ENCODE measurements around the gene MAGI3.
A peak's percentile ranks its signal among the peaks of the same experiment; 100 is the strongest.
"Not testable (repeated sequence)": the region's sequence is repeated elsewhere in the genome, so short reads cannot be mapped to it uniquely, and the experiment has no call there.

Gene MAGI3

DNA sequence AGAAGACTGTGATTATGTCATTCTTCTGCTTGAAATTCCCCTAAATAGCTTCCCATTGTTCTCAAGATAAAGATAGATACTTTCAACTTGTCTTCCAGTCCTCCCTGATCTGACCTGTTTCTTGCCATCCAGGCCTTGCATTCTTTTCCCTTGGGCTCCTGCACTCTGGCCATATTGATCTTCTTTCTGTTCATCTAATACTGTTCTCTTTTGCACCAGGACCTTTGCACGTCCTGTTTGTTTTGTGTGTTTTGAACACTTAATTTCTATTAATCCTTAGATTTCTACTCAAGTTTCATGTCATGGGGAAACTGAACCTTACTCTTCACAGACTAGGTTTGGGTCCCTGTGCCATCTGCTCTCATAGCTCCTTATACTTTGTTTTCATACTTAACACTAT lies 65.1 kb downstream of the MAGI3 start:
- no peak overlapping the region for H3K4me3 ChIP-seq (ENCODE audit: control insufficient read depth, low read depth, low read length)
- DNase-seq (ENCODE audit: low read depth), result no peak
- TF ChIP-seq, protein P1, sequence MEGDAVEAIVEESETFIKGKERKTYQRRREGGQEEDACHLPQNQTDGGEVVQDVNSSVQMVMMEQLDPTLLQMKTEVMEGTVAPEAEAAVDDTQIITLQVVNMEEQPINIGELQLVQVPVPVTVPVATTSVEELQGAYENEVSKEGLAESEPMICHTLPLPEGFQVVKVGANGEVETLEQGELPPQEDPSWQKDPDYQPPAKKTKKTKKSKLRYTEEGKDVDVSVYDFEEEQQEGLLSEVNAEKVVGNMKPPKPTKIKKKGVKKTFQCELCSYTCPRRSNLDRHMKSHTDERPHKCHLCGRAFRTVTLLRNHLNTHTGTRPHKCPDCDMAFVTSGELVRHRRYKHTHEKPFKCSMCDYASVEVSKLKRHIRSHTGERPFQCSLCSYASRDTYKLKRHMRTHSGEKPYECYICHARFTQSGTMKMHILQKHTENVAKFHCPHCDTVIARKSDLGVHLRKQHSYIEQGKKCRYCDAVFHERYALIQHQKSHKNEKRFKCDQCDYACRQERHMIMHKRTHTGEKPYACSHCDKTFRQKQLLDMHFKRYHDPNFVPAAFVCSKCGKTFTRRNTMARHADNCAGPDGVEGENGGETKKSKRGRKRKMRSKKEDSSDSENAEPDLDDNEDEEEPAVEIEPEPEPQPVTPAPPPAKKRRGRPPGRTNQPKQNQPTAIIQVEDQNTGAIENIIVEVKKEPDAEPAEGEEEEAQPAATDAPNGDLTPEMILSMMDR (IDR thresholded peaks at IDR 0.05; ENCODE audit: control insufficient read depth, insufficient read depth, low read depth, low read length, missing control alignments), result no peak

DNA sequence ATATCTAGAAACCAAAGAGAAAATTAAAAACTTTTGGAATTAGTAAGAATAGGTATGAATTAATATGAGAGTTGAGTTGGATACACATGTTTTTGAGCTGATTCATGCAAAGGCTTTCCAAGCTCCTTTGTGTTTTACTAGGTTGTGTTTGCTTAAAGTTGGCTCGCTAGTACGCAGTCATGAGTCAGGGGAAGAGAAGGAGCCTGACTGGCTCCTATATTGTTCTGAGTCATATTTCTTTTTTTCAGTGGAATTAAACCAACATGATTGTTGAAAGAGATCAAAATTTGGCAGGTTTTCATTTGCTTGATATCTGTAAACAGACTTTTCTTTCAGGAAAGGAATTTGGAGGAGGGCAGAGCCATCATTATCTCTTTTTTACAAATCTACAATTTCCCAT lies 66.7 kb downstream of the MAGI3 start:
- DNase-seq (ENCODE audit: low read depth), result peak; percentile 89
- H3K4me3 ChIP-seq (ENCODE audit: control insufficient read depth, low read depth, low read length), result no peak overlapping the region; the same call in 1 of the 2 replicates
- TF ChIP-seq, protein P1 (IDR thresholded peaks at IDR 0.05; ENCODE audit: control insufficient read depth, insufficient read depth, low read depth, low read length, missing control alignments), result no peak

- TF ChIP-seq, protein P1 (IDR thresholded peaks at IDR 0.05; ENCODE audit: control insufficient read depth, insufficient read depth, low read depth, low read length, missing control alignments), result no peak
- H3K4me3 ChIP-seq (ENCODE audit: control insufficient read depth, low read depth, low read length), result no peak overlapping the region
- DNase-seq (ENCODE audit: low read depth), result no peak
These were observed 69.0 kb downstream of the MAGI3 start for GRCh38 chr1:113459279-113459678.

DNA sequence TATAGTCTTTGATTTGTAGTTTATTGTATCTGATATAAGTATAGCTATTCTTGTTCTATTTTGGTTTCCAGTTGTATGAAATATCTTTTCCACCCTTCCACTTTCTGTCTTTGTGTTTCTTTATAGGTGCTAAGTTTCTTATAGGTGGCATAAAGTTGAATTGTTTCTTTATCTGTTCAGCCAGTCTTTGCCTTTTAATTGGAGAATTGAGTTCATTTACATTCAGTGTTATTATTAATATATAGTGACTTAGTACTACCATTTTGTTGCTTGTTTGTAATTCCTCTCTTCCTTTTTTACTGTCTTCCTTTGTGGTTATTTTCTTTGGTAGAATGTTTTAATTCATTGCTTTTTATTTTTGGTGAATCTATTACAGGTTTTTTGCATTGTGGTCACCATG lies 77.7 kb downstream of the MAGI3 start:
- DNase-seq (ENCODE audit: low read depth), result no peak
- no peak overlapping the region for H3K4me3 ChIP-seq (ENCODE audit: control insufficient read depth, low read depth, low read length)
- TF ChIP-seq, protein P1 (IDR thresholded peaks at IDR 0.05; ENCODE audit: control insufficient read depth, insufficient read depth, low read depth, low read length, missing control alignments), result no peak

DNA sequence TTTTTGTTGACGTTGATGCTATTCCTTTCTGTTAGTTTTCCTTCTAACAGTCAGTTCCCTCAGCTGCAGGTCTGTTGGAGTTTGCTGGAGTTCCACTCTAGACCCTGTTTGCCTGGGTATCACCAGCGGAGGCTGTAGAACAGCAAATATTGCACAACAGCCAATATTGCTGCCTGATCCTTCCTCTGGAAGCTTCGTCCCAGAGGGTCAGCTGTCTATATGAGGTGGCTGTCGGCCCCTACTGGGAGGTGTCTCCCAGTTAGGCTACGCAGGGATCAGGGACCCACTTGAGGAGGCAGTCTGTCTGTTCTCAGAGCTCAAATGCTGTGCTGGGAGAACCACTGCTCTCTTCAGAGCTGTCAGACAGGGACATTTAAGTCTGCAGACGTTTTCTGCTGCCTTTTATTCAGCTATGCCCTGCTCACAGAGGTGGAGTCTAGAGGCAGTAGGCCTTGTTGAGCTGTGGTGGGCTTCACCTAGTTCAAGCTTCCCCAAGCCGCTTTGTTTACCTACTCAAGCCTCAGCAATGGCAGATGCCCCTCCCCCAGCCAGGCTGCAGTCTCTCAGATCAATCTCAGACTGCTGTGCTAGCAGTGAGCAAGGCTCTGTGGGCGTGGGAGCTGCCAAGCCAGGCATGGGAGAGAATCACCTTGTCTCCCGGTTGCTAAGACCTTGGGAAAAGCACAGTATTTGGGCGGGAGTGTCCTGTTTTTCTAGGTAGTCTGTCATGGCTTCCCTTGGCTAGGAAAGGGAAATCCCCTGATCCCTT lies 88.3 kb downstream of the MAGI3 start:
- DNase-seq (ENCODE audit: low read depth); H3K4me3 ChIP-seq (ENCODE audit: control insufficient read depth, low read depth, low read length): not testable (repeated sequence)

- TF ChIP-seq, protein P1 (IDR thresholded peaks at IDR 0.05; ENCODE audit: control insufficient read depth, insufficient read depth, low read depth, low read length, missing control alignments), result no peak
- no peak for DNase-seq (ENCODE audit: low read depth)
- H3K4me3 ChIP-seq (ENCODE audit: control insufficient read depth, low read depth, low read length), result no peak overlapping the region
These were observed 89.7 kb downstream of the MAGI3 start for GRCh38 chr1:113479713-113480676.

GRCh38 chr1:113485131-113485530 lies 94.8 kb downstream of the MAGI3 start:
- DNase-seq (ENCODE audit: low read depth); H3K4me3 ChIP-seq (ENCODE audit: control insufficient read depth, low read depth, low read length): not testable (repeated sequence)
